ENCODE data around the gene RBM3. TPM values are rescaled to one million over a fixed set of nuclear protein-coding genes. Genes with fewer than 3 reads are reported as not detected.

RBM3 gene
- total and polyA plus RNA-seq, 2 of the 8 experiments (the other 6 are each of a cell fraction or from before 2014, with no cell fraction given): 99.6 to 164 TPM

- H3K4ac ChIP-seq (replicated peaks; ENCODE audit: insufficient read length, low read depth, low read length): no peak overlapping the region
- WGBS, 2 experiments (ENCODE audit: extremely low coverage in 1 of 2, insufficient coverage in 1 of 2, insufficient read length in 1 of 2, insufficient replicate concordance in 2 of 2, low coverage in 1 of 2, low lambda C conversion rate in 2 of 2, missing lambda C conversion rate in 1 of 2): 86% methylated on average over 2 of the region's 2 CpGs; no CpG with 5 or more reads in 1 of the 2 experiments
- no peak overlapping the region for H2AFZ ChIP-seq (ENCODE audit: low read length)
- H3K4me2 ChIP-seq (ENCODE audit: insufficient read depth in 1 of 2, low read depth in 2 of 2, low read length in 2 of 2): no peak overlapping the region
- H4K8ac ChIP-seq (ENCODE audit: extremely low read depth, insufficient read depth, low read length): no peak overlapping the region
- H3K18ac ChIP-seq (ENCODE audit: extremely low read depth, low read length): no peak overlapping the region
- no peak overlapping the region for H3K14ac ChIP-seq (ENCODE audit: insufficient read length)
- peaks cover 0 to 3% (median 1%) of the 10 kb centered on the region in 4 experiments; a peak in 2 of 7 replicates for H3K4me1 ChIP-seq (replicated peaks in 1 of 4; ENCODE audit: control insufficient read depth in 3 of 4, insufficient read depth in 4 of 4, low read length in 3 of 4)
- H2BK20ac ChIP-seq (ENCODE audit: low read length): no peak overlapping the region
- peaks cover 0 to 15% (median 1%) of the 10 kb centered on the region in 4 experiments; a peak in 4 of 8 replicates for H3K36me3 ChIP-seq (ENCODE audit: control insufficient read depth in 2 of 4, insufficient read depth in 4 of 4, low read length in 3 of 4)
- H2BK15ac ChIP-seq (ENCODE audit: low read length): no peak overlapping the region
- no peak overlapping the region for H3K56ac ChIP-seq (replicated peaks; ENCODE audit: insufficient read length, low read depth, low read length)
- FAIRE-seq: no peak
- no peak overlapping the region for H3K23ac ChIP-seq (ENCODE audit: insufficient read length)
- ChIA-PET CTCF (ENCODE audit: partially characterized antibody) (no interaction called here), POLR2A (ENCODE audit: partially characterized antibody) (interaction anchor here (1.3 to 2.8 kb wide), 4 partner anchors 15 to 21 kb away, joined by 5 to 12 read pairs (median 8); partner anchors contain the start of gene RBM3)
- no peak overlapping the region for H2AK5ac ChIP-seq (ENCODE audit: low read depth, low read length)
- H2BK5ac ChIP-seq (ENCODE audit: low read depth, low read length): no peak overlapping the region
- H3K27me3 ChIP-seq (replicated peaks in 1 of 4; ENCODE audit: control insufficient read depth in 3 of 4, extremely low read depth in 1 of 4, insufficient read depth in 3 of 4, low read length in 3 of 4): no peaks in the 10 kb centered on the region
- TF ChIP-seq CREB1 (IDR thresholded peaks at IDR 0.05): no peak
- TF ChIP-seq SP4 (IDR thresholded peaks at IDR 0.05; ENCODE audit: low read length): no peak
- H3K9me3 ChIP-seq (ENCODE audit: insufficient read depth in 2 of 2, low read depth in 1 of 2, low read length in 1 of 2): no peaks in the 10 kb centered on the region
- no peak overlapping the region for H4K91ac ChIP-seq (replicated peaks; ENCODE audit: insufficient read length, low read length)
- no peak for DNase-seq (ENCODE audit: low read depth in 1 of 2, low spot score in 2 of 2)
- H4K5ac ChIP-seq (ENCODE audit: insufficient read length, low read depth, low read length): no peak overlapping the region
- no peaks in the 10 kb centered on the region for H3K79me2 ChIP-seq (ENCODE audit: control insufficient read depth in 1 of 2, insufficient read depth in 2 of 2, low read length in 2 of 2)
- H3K79me1 ChIP-seq (ENCODE audit: low read depth, low read length): no peaks in the 10 kb centered on the region
- no peak overlapping the region for H3K4me3 ChIP-seq (ENCODE audit: extremely low read depth in 1 of 4, insufficient read depth in 2 of 4, low read depth in 3 of 4, low read length in 4 of 4)
- no peaks in the 10 kb centered on the region for H4K20me1 ChIP-seq (replicated peaks in 1 of 2; ENCODE audit: control insufficient read depth in 1 of 2, insufficient read depth in 2 of 2, low read length in 2 of 2)
- H2BK120ac ChIP-seq (replicated peaks; ENCODE audit: low read depth, low read length): no peak overlapping the region
- no peak overlapping the region for H3K9ac ChIP-seq (replicated peaks in 1 of 4; ENCODE audit: extremely low read depth in 1 of 4, low read depth in 3 of 4, low read length in 3 of 4)
- H3K27ac ChIP-seq (ENCODE audit: low read depth, low read length): no peak overlapping the region
- H2BK12ac ChIP-seq (ENCODE audit: low read depth, low read length): no peak overlapping the region
- peaks cover 2% of the 10 kb centered on the region; the same call in 1 of the 2 replicates for H3K23me2 ChIP-seq (ENCODE audit: low read depth, low read length)
Measured at GRCh38 chrX:48595929-48596328, 21.6 kb downstream of the RBM3 start.
